NT2/D1 (cell line): ENCODE results near the gene UCKL1.
"Not testable (repeated sequence)": the region's sequence is repeated elsewhere in the genome, so short reads cannot be mapped to it uniquely, and the experiment has no call there.

ENCODE experiments used
- DNase-seq: peaks from one replicate; pipeline ENCODE4 v3.0.0-alpha.2; 2011; ENCODE audit warnings: low read depth, low spot score
- H3K27me3 ChIP-seq: 2 replicates; pipeline ENCODE4 v1.6.0; 2011; ENCODE audit warnings: mild to moderate bottlenecking; ENCODE audit not compliant: insufficient read length, insufficient read depth
- H3K36me3 ChIP-seq: 2 replicates; pipeline ENCODE4 v1.6.1; 2011; ENCODE audit warnings: mild to moderate bottlenecking, low read length, mixed read lengths; ENCODE audit not compliant: insufficient read depth, insufficient read length
- H3K4me1 ChIP-seq: 2 replicates; pipeline ENCODE4 v1.5.1; 2011; ENCODE audit not compliant: insufficient read depth, insufficient read length
- H3K4me3 ChIP-seq: 2 replicates; pipeline ENCODE4 v1.5.1; 2011; ENCODE audit warnings: low read depth; ENCODE audit not compliant: insufficient read length
- H3K9ac ChIP-seq: 2 replicates; pipeline ENCODE4 v1.6.0; 2011; ENCODE audit warnings: low read depth; ENCODE audit not compliant: insufficient read length
- H3K9me3 ChIP-seq: 2 replicates; pipeline ENCODE4 v1.5.1; 2011; ENCODE audit warnings: mild to moderate bottlenecking, low read length; ENCODE audit not compliant: insufficient read depth
- SUZ12 ChIP-seq: IDR thresholded peaks from 2 replicates; pipeline ENCODE4 v1.6.1; 2011; ENCODE audit not compliant: insufficient read length, insufficient read depth; ENCODE audit errors: extremely low read depth
- YY1 ChIP-seq: IDR thresholded peaks from 2 replicates; pipeline ENCODE4 v1.6.1; 2011; ENCODE audit not compliant: insufficient read length, insufficient read depth
- ZNF274 ChIP-seq: IDR thresholded peaks from 2 replicates; pipeline ENCODE4 v1.6.1; 2011; ENCODE audit warnings: mild to moderate bottlenecking, low read depth, low read length

UCKL1 gene

GRCh38 chr20:63976980-63977738 is 20.9 kb upstream of the UCKL1 start:
- no peaks in the 10 kb centered on the region for H3K9me3 ChIP-seq
- DNase-seq = no peak
- H3K4me3 ChIP-seq = no peak overlapping the region
- H3K27me3 ChIP-seq = peaks cover 34% of the 10 kb centered on the region
- TF ChIP-seq YY1 (no peak), ZNF274 (no peak), SUZ12 (no peak)
- no peaks in the 10 kb centered on the region for H3K36me3 ChIP-seq
- H3K4me1 ChIP-seq = peaks cover 33% of the 10 kb centered on the region
- peak overlapping the region; percentile 23 for H3K9ac ChIP-seq

GRCh38 chr20:63976511-63976910 is 20.3 kb upstream of the UCKL1 start:
- not testable (repeated sequence) for H3K9ac ChIP-seq, H3K9me3 ChIP-seq, H3K36me3 ChIP-seq, DNase-seq, H3K4me3 ChIP-seq
- H3K4me1 ChIP-seq = peaks cover 33% of the 10 kb centered on the region
- peaks cover 34% of the 10 kb centered on the region for H3K27me3 ChIP-seq

- H3K36me3 ChIP-seq = no peaks in the 10 kb centered on the region
- H3K9me3 ChIP-seq = no peaks in the 10 kb centered on the region
- peaks cover 35% of the 10 kb centered on the region for H3K27me3 ChIP-seq
- no peak for TF ChIP-seq ZNF274
- no peak overlapping the region for H3K4me3 ChIP-seq
- H3K9ac ChIP-seq = peak overlapping the region; percentile 36
- peaks cover 29% of the 10 kb centered on the region for H3K4me1 ChIP-seq
- DNase-seq = no peak
Observed at GRCh38 chr20:63974402-63975200, 18.4 kb upstream of the UCKL1 start.

- Histone ChIP-seq H3K4me3 (peak overlapping the region; percentile 29), H3K27me3 (peaks cover 31% of the 10 kb centered on the region), H3K36me3 (no peaks in the 10 kb centered on the region), H3K9ac (peak overlapping the region; percentile 68), H3K4me1 (peaks cover 30% of the 10 kb centered on the region), H3K9me3 (no peaks in the 10 kb centered on the region)
- TF ChIP-seq ZNF274 = no peak
- TF ChIP-seq SUZ12 = no peak
- TF ChIP-seq YY1 = no peak
- peak; percentile 66 for DNase-seq
Observed at GRCh38 chr20:63973636-63974401, 17.6 kb upstream of the UCKL1 start.

GRCh38 chr20:63973160-63973479 is 16.9 kb upstream of the UCKL1 start:
- peaks cover 32% of the 10 kb centered on the region for H3K4me1 ChIP-seq
- DNase-seq = no peak
- no peak for TF ChIP-seq YY1
- no peak for TF ChIP-seq SUZ12
- no peak for TF ChIP-seq ZNF274
- H3K27me3 ChIP-seq = peaks cover 29% of the 10 kb centered on the region
- H3K9ac ChIP-seq = no peak overlapping the region
- no peak overlapping the region for H3K4me3 ChIP-seq
- H3K36me3 ChIP-seq = peaks cover 4% of the 10 kb centered on the region
- peaks cover 4% of the 10 kb centered on the region; the same call in 1 of the 2 replicates for H3K9me3 ChIP-seq

- Histone ChIP-seq H3K9me3 (peaks cover 10% of the 10 kb centered on the region; the same call in 1 of the 2 replicates), H3K4me3 (no peak overlapping the region), H3K4me1 (peaks cover 27% of the 10 kb centered on the region), H3K9ac (no peak overlapping the region), H3K36me3 (peaks cover 10% of the 10 kb centered on the region), H3K27me3 (peaks cover 23% of the 10 kb centered on the region)
- TF ChIP-seq ZNF274 (no peak), SUZ12 (no peak)
- DNase-seq = no peak
Observed at GRCh38 chr20:63972312-63973159, 16.3 kb upstream of the UCKL1 start.

- not testable (repeated sequence) for H3K4me3 ChIP-seq, DNase-seq, H3K9ac ChIP-seq
- peaks cover 17% of the 10 kb centered on the region for H3K27me3 ChIP-seq
- peaks cover 16% of the 10 kb centered on the region for H3K36me3 ChIP-seq
- peaks cover 16% of the 10 kb centered on the region; the same call in 1 of the 2 replicates for H3K9me3 ChIP-seq
- peaks cover 24% of the 10 kb centered on the region for H3K4me1 ChIP-seq
Observed at GRCh38 chr20:63971960-63972311, 15.7 kb upstream of the UCKL1 start.
